HTR-8/SVneo (cell line): Measurements from ENCODE around the gene PITRM1.
"Not testable (repeated sequence)": the region's sequence is repeated elsewhere in the genome, so short reads cannot be mapped to it uniquely, and the experiment has no call there.

Experiments
- DNase-seq: peaks from one replicate; pipeline ENCODE4 v3.0.0; 2011; ENCODE audit warnings: low spot score, mixed read lengths; ENCODE audit not compliant: insufficient read length
- FAIRE-seq: peaks from 2 replicates; lab custom pipeline; 2011; peaks lifted over from hg19 to GRCh38; lab: Jason Lieb, UNC

The PITRM1 gene

GRCh38 chr10:3198900-3199299, 26.3 kb upstream of the PITRM1 start:
- no peak for FAIRE-seq

DNA sequence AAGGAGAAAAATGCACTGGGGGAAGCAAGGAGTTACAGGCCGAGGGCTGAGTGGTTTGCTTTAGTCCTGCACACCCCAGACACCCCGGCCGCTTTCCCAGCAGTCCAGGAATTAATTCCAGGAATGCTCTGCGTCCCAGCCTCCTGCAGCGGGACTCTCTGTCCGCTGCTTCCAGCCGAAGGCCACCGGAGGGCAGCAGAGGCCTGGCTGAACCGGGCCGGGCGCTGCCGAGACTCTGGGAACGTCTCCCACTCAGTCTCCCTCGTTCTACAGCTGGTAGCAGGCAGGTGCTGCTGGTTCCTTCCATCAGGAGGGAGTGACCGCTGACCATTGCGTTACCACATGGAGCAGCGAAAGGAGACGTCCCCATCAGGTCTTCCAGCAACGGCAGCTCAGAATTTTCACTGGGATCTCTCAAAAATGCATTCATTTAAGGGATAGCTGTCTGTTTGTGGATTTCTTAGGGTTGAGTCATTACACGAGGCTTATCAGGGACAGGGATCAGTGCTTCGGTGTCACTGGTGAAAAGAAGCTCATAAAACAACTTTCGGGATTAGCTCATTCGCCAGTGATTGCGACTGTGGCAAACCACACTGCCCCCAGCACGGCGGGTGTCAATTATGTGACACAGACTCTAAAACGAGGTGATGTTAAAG, 24.9 kb upstream of the PITRM1 start:
- FAIRE-seq (peak; percentile 87), DNase-seq (peak; percentile 92)

More at GRCh38 chr10:3198900-3199299, 26.3 kb upstream of the PITRM1 start:
- DNase-seq: no peak

GRCh38 chr10:3196958-3197347, 24.4 kb upstream of the PITRM1 start:
- FAIRE-seq (no peak), DNase-seq (no peak)

DNA sequence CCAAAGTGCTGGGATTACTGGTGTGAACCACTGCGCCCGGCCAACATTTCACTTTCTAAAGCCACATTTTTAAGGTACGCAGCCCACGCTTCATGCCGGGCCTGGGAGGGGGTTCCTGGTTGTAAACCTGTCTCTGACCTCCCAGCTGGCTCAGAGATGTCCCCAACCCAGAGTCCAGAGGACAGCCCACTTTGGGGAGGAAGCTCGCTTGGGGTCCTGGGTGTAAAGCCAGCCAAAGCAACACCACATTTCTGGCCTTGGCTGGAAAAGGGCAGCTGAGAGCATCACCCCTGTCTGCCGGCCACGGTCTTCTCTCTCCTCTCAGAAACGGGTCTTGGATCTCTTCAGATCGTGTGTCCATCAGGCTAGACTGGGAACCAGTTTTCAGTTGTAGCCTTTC, 23.9 kb upstream of the PITRM1 start:
- FAIRE-seq (no peak), DNase-seq (no peak)

DNA sequence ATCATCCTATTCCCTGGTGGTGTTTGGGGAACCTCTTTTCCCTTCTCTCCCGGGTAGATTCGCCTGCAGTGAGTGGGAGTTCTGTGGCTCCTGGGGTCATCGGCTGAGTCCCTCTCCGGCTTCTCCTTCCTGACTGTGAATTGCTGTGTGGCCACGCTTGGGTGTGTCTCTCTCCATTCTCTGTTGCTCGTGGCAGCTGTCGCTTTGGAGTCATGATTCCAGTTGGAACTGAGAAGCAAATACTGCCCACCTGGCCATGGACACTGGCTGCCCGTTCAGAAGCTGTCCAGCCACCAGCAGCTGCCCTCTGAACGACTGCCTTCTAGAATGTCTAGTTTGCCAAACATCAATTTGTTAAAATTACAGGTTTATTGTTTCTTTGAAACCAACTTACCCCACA, 23.1 kb upstream of the PITRM1 start:
- FAIRE-seq (no peak), DNase-seq (no peak)

DNA sequence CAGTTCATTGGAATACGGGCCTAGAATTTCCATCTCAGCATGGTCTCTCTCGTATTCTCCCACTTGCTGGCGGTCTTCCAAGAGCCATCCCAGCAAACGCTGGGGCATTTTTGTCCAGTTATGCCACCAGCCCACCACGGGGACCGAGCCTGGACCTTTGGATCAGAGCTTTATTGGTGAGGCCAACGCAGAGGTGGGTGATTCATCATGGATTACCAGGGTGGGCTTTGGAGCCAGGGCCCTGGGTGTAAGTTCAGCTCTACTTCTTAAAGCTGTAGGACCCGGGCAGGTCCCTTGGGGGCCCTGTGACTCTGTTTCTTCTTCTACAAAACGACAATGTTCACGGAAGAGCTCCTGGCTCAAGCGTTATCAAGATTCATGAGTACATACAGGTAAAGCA, 22.7 kb upstream of the PITRM1 start:
- no peak for DNase-seq
- FAIRE-seq: no peak

DNA sequence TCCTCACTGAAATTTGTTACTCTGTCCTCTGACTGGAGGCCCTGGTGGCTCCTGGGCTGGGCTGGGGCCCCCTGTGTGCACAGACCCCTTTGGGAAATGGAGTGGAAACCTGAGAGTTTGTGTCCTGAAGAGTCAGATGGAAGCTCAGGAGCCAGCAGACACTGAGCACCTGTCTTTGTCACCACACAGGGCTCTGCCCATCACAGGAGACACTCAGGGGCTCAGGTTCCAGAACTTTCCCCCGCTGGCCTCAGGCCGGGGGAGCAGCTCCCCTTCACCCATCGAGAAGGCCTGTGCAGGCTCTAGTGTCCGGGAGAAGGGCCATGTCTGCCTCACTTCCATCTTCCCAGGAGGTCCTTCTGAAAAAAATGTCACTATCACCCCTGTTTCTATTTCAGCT, 22.3 kb upstream of the PITRM1 start:
- DNase-seq (no peak), FAIRE-seq (no peak)

DNA sequence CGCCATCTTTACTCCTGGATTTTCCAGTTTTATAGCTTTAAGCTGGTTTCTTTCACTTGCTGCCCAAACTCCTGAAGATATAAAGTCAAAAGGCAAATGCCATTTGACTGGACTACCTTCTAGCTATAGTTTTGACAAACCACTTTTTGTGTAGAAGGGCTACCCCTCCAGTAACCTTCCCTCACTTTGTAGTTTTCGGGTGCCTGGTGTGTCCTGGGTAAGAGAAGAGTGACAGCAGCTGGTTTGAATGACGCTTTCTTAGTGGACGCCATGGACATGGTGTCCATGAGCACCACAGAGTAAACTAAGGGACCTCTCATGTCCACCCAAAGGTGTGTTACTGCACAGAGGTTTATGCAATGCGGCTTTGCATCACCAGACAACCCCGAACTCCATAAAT, 21.2 kb upstream of the PITRM1 start:
- FAIRE-seq (no peak), DNase-seq (no peak)

DNA sequence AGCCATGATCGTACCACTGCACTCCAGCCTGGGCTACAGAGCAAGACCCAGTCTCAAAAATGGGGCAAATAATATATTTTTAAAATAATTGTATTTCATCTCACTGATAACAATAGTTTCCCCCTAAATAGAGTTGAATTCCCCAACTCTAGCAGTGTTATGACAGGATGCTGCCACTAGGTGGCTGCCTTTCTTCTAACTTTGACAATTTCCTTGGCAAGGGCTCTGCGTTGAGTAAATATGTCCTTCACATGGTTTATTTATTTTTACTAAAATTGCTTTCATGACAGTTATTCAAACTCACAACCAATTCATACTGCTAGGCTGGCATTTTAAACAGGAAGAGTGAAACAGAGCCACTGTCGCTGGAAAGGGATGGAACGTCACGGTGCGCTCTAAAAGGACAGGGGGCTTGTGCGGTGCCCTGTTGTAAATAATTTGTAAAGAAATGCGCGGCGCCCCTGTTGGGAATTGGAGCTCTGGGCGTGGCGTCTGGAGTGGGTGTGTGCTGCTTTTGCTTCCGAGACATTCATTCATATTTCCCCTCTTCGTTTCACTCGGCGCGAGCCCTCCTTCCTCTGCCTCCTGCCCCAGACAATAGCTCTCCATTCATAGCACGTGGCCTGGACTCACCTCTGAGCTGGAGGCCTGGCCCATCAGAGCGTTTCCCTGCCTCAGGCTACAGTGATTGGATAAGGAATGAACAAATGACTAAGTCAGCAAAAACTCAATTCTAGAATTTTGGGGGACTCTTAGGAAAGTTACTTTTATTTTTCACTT, 20.5 kb upstream of the PITRM1 start:
- FAIRE-seq: no peak
- peak; percentile 59 for DNase-seq

DNA sequence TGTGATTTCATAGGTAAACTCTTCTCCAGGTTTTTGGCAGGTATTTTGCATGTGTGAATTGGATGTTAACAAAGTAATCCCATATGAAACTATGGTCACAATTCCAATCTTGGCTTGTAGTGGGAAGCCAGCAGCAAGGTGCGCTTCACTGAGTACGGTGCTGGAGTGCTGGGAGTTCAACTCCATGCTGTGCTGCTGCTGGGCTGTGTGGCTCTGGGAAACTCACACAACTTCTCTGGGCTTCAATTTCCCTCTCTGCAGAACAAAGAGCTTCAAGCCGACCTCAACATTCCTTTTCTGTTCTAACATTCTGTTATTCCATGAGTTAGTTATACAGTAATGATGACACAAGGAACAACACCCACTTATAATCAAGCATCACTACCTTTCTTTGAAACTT, 18.2 kb upstream of the PITRM1 start:
- FAIRE-seq (no peak), DNase-seq (no peak)

DNA sequence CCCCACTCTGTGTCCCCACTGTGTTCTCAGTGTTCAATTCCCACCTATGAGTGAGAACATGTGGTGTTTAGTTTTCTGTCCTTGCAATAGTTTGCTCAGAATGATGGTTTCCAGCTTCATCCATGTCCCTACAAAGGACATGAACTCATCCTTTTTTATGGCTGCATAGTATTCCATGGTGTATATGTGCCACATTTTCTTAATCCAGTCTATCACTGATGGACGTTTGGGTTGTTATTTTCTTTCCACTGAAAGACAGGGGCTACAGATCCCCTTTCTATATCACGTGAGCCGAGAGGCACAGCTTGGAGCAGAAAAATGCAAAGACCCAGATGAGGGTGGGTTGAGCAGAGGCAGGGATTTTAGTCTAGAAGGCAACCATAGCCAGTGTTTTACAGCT, 14.6 kb upstream of the PITRM1 start:
- not testable (repeated sequence) for FAIRE-seq

GRCh38 chr10:3186368-3186767, 13.8 kb upstream of the PITRM1 start:
- no peak for FAIRE-seq

More for the DNA sequence above, 14.6 kb upstream of the PITRM1 start:
- not testable (repeated sequence) for DNase-seq

GRCh38 chr10:3185386-3185785, 12.8 kb upstream of the PITRM1 start:
- DNase-seq: no peak
- FAIRE-seq: no peak

More at GRCh38 chr10:3186368-3186767, 13.8 kb upstream of the PITRM1 start:
- DNase-seq: no peak

- DNase-seq: no peak
- no peak for FAIRE-seq
Observed at GRCh38 chr10:3180355-3181025, 7.9 kb upstream of the PITRM1 start.

GRCh38 chr10:3179174-3179573, 6.6 kb upstream of the PITRM1 start:
- FAIRE-seq: no peak

DNA sequence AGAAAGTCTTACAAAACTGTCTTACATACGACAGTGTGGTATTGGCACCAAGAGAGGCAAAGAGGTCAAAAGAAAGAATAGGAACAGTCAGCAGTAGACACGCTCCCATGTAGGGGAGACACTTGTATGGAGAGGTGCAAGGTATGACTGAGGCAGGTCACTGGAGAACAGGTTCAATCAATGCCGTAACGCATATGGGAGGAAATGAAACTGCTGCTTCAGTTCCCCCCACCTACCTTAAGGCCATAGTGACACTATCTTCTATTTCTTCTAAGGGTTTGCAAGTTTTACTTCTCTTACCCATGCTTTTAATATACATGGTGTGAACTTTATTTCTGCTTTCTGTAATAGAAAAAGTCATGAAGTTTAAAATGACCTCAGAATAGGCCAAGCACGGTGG, 5.5 kb upstream of the PITRM1 start:
- DNase-seq: no peak
- FAIRE-seq: no peak

More at GRCh38 chr10:3179174-3179573, 6.6 kb upstream of the PITRM1 start:
- DNase-seq: no peak

DNA sequence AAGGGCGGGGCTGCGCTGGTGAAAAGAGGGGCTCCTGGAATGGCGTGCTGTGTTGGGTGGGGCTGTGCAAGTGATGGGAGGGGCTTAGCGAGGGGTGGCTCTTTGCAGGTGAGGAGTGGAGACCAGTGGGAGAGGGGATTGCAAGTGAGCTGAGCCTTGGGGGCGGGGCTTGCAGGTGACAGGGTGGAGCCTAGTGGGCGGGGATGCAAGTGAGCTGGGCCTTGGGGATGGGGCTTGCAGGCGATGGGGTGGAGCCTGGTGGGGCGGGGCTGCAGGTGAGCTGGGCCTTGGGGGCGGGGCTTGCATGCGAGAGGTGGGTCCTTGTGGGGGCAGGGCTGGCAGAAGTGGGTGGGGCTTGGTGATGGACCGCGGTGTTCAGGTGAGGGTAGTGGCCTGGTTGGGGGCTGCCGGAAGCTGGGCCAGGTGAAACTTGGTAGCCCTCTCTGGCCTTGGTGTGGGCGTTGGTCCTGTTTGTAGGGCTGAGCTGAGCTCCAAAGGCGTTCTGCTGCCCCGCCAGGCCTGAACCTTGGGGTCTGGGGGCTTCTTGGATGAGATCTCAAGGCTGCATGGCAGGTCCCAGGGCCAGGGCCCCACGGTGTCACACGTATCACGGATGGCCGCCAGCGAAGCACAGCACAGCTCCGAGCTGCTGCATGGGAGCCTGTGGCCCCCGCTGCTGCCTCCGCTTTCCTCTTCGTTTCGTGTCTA, 743 bp upstream of the PITRM1 start:
- DNase-seq (no peak), FAIRE-seq (no peak)

GRCh38 chr10:3172081-3172445, 519 bp downstream of the PITRM1 start:
- DNase-seq (peak; percentile 13), FAIRE-seq (no peak)

GRCh38 chr10:3171488-3171887, 1.1 kb downstream of the PITRM1 start:
- not testable (repeated sequence) for FAIRE-seq, DNase-seq

DNA sequence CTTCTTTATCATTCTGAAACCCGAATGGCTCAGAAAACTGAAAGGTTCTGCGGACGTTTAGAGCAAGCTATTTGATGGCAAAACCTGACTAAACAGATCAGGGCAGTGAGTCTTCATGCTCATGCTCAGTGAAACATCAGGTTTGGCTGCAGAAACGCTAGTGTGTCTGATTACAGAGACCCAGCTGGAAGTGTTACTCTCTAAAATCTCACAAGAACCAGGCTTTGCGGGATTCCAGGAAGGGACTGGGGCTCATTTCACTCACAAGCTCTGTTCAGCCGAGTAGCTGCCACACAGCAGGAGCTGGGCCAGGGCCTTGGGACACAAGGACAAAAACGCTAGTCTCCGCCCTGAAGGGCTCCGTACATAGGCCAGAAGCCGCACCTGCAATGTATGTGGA, 2.9 kb downstream of the PITRM1 start:
- DNase-seq (no peak), FAIRE-seq (no peak)

GRCh38 chr10:3169271-3169670, 3.3 kb downstream of the PITRM1 start:
- FAIRE-seq (no peak), DNase-seq (no peak)
